GM12878 (cell line): Measurements from ENCODE around the gene PARP1.

ENCODE experiments used
- BCL11A ChIP-seq: IDR thresholded peaks from 2 replicates; pipeline ENCODE4 v1.6.1; 2011; ENCODE audit warnings: low read depth, low read length
- CHD2 ChIP-seq: IDR thresholded peaks from 2 replicates; pipeline ENCODE4 v1.6.1; 2011; ENCODE audit warnings: low read depth, low read length, improper control_type of control experiment, borderline replicate concordance
- POLR2AphosphoS5 ChIP-seq: IDR thresholded peaks from 2 replicates; pipeline ENCODE4 v1.6.1; 2011; ENCODE audit warnings: mild to moderate bottlenecking, low read length, inconsistent platforms
- STAT3 ChIP-seq: IDR thresholded peaks from 2 replicates; pipeline ENCODE4 v1.6.1; 2011; ENCODE audit warnings: low read depth, low read length, improper control_type of control experiment
- TCF12 ChIP-seq: IDR thresholded peaks from 2 replicates; pipeline ENCODE4 v1.6.1; 2011; ENCODE audit warnings: low read depth, mild to moderate bottlenecking, low read length
- ZNF274 ChIP-seq: IDR thresholded peaks from one replicate; pipeline ENCODE4 v1.8.0; 2011; ENCODE audit not compliant: insufficient read length, insufficient read depth
- TF ChIP-seq, protein P1 (sequence below), 3 experiments: IDR thresholded peaks in 2 of 3; conservative IDR thresholded peaks in 1 of 3; 2 replicates each; pipeline ENCODE4 v1.5.1; 2011; ENCODE audit warnings: low read depth in 3 of 3, low read length in 3 of 3, mild to moderate bottlenecking in 3 of 3, control low read depth in 2 of 3, moderate library complexity in 2 of 3, inconsistent platforms in 1 of 3, mixed read lengths in 1 of 3; ENCODE audit not compliant: control insufficient read depth in 2 of 3, insufficient read depth in 1 of 3; ENCODE audit errors: extremely low read depth in 1 of 3

DNA sequence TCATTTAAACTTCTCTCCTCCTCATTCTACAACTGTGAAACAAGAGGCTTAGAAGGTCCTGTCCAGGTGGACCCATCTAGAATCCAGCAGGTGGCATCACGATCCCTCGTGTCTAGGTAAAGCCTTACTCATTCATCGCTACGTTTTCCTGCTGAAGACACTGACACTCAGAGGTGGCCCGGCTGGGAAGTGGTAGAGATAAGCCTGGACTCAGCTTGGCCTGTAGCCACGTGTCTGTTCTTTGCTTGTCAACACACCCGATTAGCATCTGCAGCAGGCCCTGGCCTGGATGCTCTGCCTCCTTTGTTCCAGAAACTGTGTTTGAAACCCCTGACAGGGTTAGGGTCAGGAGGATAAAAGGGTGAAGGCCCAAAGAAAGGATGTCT is 43.4 kb downstream of the PARP1 start:
- no peak for TF ChIP-seq STAT3
- no peak for TF ChIP-seq CHD2
- TF ChIP-seq, protein P1, sequence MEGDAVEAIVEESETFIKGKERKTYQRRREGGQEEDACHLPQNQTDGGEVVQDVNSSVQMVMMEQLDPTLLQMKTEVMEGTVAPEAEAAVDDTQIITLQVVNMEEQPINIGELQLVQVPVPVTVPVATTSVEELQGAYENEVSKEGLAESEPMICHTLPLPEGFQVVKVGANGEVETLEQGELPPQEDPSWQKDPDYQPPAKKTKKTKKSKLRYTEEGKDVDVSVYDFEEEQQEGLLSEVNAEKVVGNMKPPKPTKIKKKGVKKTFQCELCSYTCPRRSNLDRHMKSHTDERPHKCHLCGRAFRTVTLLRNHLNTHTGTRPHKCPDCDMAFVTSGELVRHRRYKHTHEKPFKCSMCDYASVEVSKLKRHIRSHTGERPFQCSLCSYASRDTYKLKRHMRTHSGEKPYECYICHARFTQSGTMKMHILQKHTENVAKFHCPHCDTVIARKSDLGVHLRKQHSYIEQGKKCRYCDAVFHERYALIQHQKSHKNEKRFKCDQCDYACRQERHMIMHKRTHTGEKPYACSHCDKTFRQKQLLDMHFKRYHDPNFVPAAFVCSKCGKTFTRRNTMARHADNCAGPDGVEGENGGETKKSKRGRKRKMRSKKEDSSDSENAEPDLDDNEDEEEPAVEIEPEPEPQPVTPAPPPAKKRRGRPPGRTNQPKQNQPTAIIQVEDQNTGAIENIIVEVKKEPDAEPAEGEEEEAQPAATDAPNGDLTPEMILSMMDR (IDR thresholded peaks at IDR 0.05 in 2 of 3, conservative IDR thresholded peaks at IDR 0.05 in 1 of 3; ENCODE audit: control insufficient read depth in 2 of 3, extremely low read depth in 1 of 3, insufficient read depth in 1 of 3, low read depth in 3 of 3, low read length in 3 of 3): no peak
- no peak for TF ChIP-seq ZNF274
- TF ChIP-seq BCL11A: no peak
- TF ChIP-seq TCF12: no peak
- no peak for TF ChIP-seq POLR2AphosphoS5
